SK-N-MC (cell line): ENCODE measurements around the gene KDR.

Experiments used
- DNase-seq: peaks from one replicate; pipeline ENCODE4 v3.0.0-alpha.2; 2011; ENCODE audit warnings: low read depth, low spot score
- H3K27ac ChIP-seq: fragments of 200-600 bp; sonication (generic); 2 replicates; pipeline ENCODE4 v1.5.1; 2016; ENCODE audit warnings: mixed run types
- H3K36me3 ChIP-seq: fragments of 200-600 bp; sonication (generic); 2 replicates; pipeline ENCODE4 v1.6.1; 2017; ENCODE audit warnings: antibody characterized with exemption, low read length, mixed read lengths; ENCODE audit not compliant: insufficient read depth
- H3K4me3 ChIP-seq: fragments of 200-600 bp; sonication (generic); 2 replicates; pipeline ENCODE4 v1.5.1; 2016
- H3K9ac ChIP-seq: fragments of 200-600 bp; sonication (generic); 2 replicates; pipeline ENCODE4 v1.8.0; 2017; ENCODE audit warnings: mixed run types, mixed read lengths; ENCODE audit not compliant: insufficient read length
- H3K9me3 ChIP-seq: fragments of 200-600 bp; sonication (generic); 2 replicates; pipeline ENCODE4 v1.6.1; 2017; ENCODE audit warnings: low read depth, mild to moderate bottlenecking, antibody characterized with exemption, low read length, moderate library complexity, mixed read lengths
- EZH2 ChIP-seq: fragments of 200-600 bp; sonication (generic); IDR thresholded peaks from one replicate; pipeline ENCODE4 v1.6.1; 2017; ENCODE audit warnings: antibody characterized with exemption
- FOXP2 ChIP-seq: optimal IDR thresholded peaks from 2 replicates; pipeline ENCODE3; 2011; ENCODE audit warnings: mild to moderate bottlenecking, moderate library complexity; ENCODE audit not compliant: insufficient read depth; ENCODE audit errors: extremely low read length, control extremely low read depth
- POLR2AphosphoS5 ChIP-seq: IDR thresholded peaks from 2 replicates; pipeline ENCODE4 v1.6.1; 2012; ENCODE audit warnings: mild to moderate bottlenecking, low read depth, low read length, borderline replicate concordance

Gene KDR

GRCh38 chr4:55157559-55158277 is 32.3 kb upstream of the KDR start:
- H3K9ac ChIP-seq = no peak overlapping the region
- H3K36me3 ChIP-seq = no peaks in the 10 kb centered on the region
- TF ChIP-seq FOXP2 (no peak), POLR2AphosphoS5 (no peak), EZH2 (no peak)
- no peak overlapping the region for H3K4me3 ChIP-seq
- H3K27ac ChIP-seq = no peak overlapping the region
- no peaks in the 10 kb centered on the region for H3K9me3 ChIP-seq
- DNase-seq = no peak

GRCh38 chr4:55154933-55155332 is 29.5 kb upstream of the KDR start:
- H3K27ac ChIP-seq = no peak overlapping the region
- no peaks in the 10 kb centered on the region for H3K36me3 ChIP-seq
- DNase-seq = no peak
- H3K4me3 ChIP-seq = no peak overlapping the region
- TF ChIP-seq EZH2 (no peak), FOXP2 (no peak), POLR2AphosphoS5 (no peak)
- H3K9ac ChIP-seq = no peak overlapping the region
- H3K9me3 ChIP-seq = no peaks in the 10 kb centered on the region

DNA sequence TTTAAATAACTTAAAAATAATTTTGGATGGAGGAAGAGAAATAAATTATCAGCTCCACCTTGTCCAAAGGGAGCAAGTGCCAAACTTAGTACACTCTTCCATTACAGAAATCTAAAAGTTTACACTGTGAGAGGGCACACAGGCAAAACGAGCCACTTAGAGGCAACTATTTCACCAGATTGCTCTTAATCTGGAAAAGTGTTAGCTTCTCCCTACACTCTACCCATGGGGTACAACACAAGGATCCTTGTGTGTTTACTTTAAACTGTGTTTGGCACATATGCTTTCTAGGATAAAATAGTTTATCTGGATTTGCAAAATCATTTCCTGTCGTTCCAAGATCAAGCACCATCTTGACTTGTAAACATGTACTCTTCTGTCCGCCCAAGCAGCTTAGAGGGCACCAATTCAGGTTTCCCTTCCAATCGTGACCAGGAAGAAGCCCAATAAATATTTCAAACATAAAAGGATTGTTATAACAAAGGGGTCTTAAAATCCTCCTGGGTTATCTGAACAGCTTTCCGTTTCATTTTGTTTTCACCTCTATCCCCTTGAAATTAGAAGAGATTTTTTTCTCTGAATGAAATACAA is 29.0 kb upstream of the KDR start:
- no peaks in the 10 kb centered on the region for H3K36me3 ChIP-seq
- H3K4me3 ChIP-seq = no peak overlapping the region
- H3K9me3 ChIP-seq = no peaks in the 10 kb centered on the region
- no peak for TF ChIP-seq EZH2
- TF ChIP-seq POLR2AphosphoS5 = no peak
- no peak for TF ChIP-seq FOXP2
- no peak for DNase-seq
- H3K9ac ChIP-seq = no peak overlapping the region
- H3K27ac ChIP-seq = no peak overlapping the region

DNA sequence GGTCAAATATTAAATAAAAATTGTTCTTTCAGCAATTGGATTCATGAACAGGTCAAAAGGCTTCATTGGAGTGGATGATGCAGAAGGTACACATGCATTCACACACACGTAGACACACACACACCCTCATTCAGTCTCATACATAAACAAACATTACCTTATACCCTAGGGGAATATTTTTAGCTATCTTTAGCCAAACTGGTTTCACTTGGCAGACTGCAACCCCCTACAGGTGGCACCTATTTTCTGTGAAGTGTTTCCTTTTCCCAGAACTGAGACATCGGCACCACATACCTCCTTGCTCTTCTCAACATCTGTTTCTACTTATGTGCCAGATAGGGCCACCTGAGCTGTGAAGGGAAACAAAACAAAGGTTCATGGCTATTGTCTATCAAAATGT is 18.5 kb upstream of the KDR start:
- H3K4me3 ChIP-seq = no peak overlapping the region
- H3K9me3 ChIP-seq = no peaks in the 10 kb centered on the region
- H3K9ac ChIP-seq = no peak overlapping the region
- no peak overlapping the region for H3K27ac ChIP-seq
- DNase-seq = no peak
- H3K36me3 ChIP-seq = no peaks in the 10 kb centered on the region
- TF ChIP-seq EZH2 = no peak
- no peak for TF ChIP-seq POLR2AphosphoS5
- no peak for TF ChIP-seq FOXP2

DNA sequence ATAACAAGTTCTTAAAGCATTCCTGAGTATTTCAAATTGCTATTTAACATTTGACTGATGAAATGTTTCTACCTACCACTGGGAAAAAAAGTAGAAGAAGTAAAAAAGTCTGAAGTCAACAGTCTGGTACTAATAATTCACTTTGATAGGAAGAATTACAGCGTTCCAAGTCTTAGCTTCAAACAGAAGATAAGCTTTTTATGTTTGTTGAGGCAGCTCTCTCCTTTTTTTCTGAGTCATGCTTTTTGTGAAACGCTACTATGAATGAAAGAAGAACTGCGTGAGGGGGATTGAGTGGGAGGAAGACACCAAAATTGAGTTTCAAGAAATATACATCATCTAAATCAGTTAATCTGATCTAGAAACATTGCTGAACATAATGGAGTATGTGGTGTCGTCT is 13.0 kb upstream of the KDR start:
- TF ChIP-seq EZH2 (no peak), POLR2AphosphoS5 (no peak), FOXP2 (no peak)
- H3K36me3 ChIP-seq = no peaks in the 10 kb centered on the region
- DNase-seq = no peak
- H3K4me3 ChIP-seq = no peak overlapping the region
- H3K27ac ChIP-seq = no peak overlapping the region
- no peaks in the 10 kb centered on the region for H3K9me3 ChIP-seq
- H3K9ac ChIP-seq = no peak overlapping the region

- TF ChIP-seq EZH2 (no peak), FOXP2 (no peak), POLR2AphosphoS5 (no peak)
- DNase-seq = no peak
- no peaks in the 10 kb centered on the region for H3K36me3 ChIP-seq
Observed at GRCh38 chr4:55136634-55137033, 11.2 kb upstream of the KDR start.

GRCh38 chr4:55133951-55134350 is 8.6 kb upstream of the KDR start:
- Histone ChIP-seq H3K9ac (no peak overlapping the region), H3K27ac (no peak overlapping the region), H3K9me3 (no peaks in the 10 kb centered on the region), H3K4me3 (no peak overlapping the region), H3K36me3 (no peaks in the 10 kb centered on the region)
- TF ChIP-seq POLR2AphosphoS5 (no peak), EZH2 (no peak), FOXP2 (no peak)
- DNase-seq = no peak

More at GRCh38 chr4:55136634-55137033, 11.2 kb upstream of the KDR start:
- Histone ChIP-seq H3K9me3 (no peaks in the 10 kb centered on the region), H3K4me3 (no peak overlapping the region), H3K9ac (no peak overlapping the region), H3K27ac (no peak overlapping the region)

GRCh38 chr4:55132775-55133174 is 7.4 kb upstream of the KDR start:
- no peak for TF ChIP-seq EZH2
- no peak for TF ChIP-seq POLR2AphosphoS5
- TF ChIP-seq FOXP2 = no peak
- Histone ChIP-seq H3K36me3 (no peaks in the 10 kb centered on the region), H3K4me3 (no peak overlapping the region), H3K27ac (no peak overlapping the region), H3K9me3 (no peaks in the 10 kb centered on the region), H3K9ac (no peak overlapping the region)
- DNase-seq = no peak

DNA sequence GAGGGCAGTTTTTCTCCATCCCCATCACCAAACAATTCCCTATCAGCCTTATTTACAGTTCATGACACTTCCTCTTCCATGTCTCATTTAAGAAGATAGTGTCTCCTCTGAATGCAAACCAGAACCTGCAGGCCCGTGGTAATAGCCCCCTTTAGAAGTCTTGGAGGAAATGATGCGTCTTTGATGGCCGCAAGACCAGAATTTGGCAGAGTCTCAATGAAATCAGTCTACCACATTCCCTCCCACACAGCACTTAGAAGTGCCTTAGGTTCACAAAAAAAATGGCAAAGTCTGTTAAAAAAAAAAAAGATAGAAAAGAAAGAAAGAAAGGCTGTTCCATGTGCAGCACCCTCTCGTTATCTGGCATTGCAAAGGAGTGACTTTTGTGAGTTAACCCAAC is 2.1 kb upstream of the KDR start:
- no peaks in the 10 kb centered on the region for H3K9me3 ChIP-seq
- TF ChIP-seq FOXP2 (no peak), POLR2AphosphoS5 (no peak), EZH2 (no peak)
- DNase-seq = no peak
- H3K9ac ChIP-seq = no peak overlapping the region
- no peaks in the 10 kb centered on the region for H3K36me3 ChIP-seq
- no peak overlapping the region for H3K4me3 ChIP-seq
- H3K27ac ChIP-seq = no peak overlapping the region
